HEK293T (cell line): ENCODE measurements around the gene HOXD3.

Experiments
- CTCF ChIA-PET: fragments of 350-600 bp; formaldehyde crosslinking; extraction: SDS; loops from one replicate; lab custom pipeline; 2021; ENCODE audit warnings: antibody characterized with exemption, inconsistent platforms; lab: Yijun Ruan, JAX
- POLR2A ChIA-PET: fragments of 350-600 bp; formaldehyde crosslinking; extraction: SDS; loops from one replicate; lab custom pipeline; 2020; ENCODE audit warnings: antibody characterized with exemption, inconsistent platforms; lab: Yijun Ruan, JAX
- DNase-seq: peaks from one replicate; pipeline ENCODE4 v3.0.0; 2012; ENCODE audit warnings: mixed read lengths; ENCODE audit errors: extremely low spot score
- ARNT ChIP-seq: fragments of 450-650 bp; IDR thresholded peaks from 2 replicates; pipeline ENCODE4 v1.6.1; 2017; ENCODE audit warnings: mild to moderate bottlenecking
- BHLHE40 ChIP-seq: fragments of 450-650 bp; IDR thresholded peaks from 2 replicates; pipeline ENCODE4 v1.6.1; 2016; ENCODE audit warnings: mild to moderate bottlenecking, moderate library complexity, borderline replicate concordance
- CTBP1 ChIP-seq: fragments of 450-650 bp; IDR thresholded peaks from 2 replicates; pipeline ENCODE4 v1.6.1; 2016; ENCODE audit warnings: borderline replicate concordance
- ELF4 ChIP-seq: fragments of 450-650 bp; IDR thresholded peaks from 2 replicates; pipeline ENCODE4 v1.6.1; 2017; ENCODE audit warnings: antibody characterized with exemption
- FOXA1 ChIP-seq: fragments of 450-650 bp; IDR thresholded peaks from 2 replicates; pipeline ENCODE4 v1.6.1; 2016; ENCODE audit warnings: mild to moderate bottlenecking
- FOXK2 ChIP-seq: fragments of 450-650 bp; IDR thresholded peaks from 2 replicates; pipeline ENCODE4 v1.6.1; 2016; ENCODE audit warnings: mild to moderate bottlenecking
- FOXM1 ChIP-seq: fragments of 450-650 bp; IDR thresholded peaks from 2 replicates; pipeline ENCODE4 v1.6.1; 2017; ENCODE audit warnings: mild to moderate bottlenecking, borderline replicate concordance
- HDGF ChIP-seq: fragments of 450-650 bp; IDR thresholded peaks from 2 replicates; pipeline ENCODE4 v1.6.1; 2017; ENCODE audit warnings: antibody characterized with exemption, borderline replicate concordance
- L3MBTL2 ChIP-seq: fragments of 450-650 bp; conservative IDR thresholded peaks from 2 replicates; pipeline ENCODE4 v1.6.1; 2016; ENCODE audit warnings: mild to moderate bottlenecking
- LEF1 ChIP-seq: fragments of 450-650 bp; IDR thresholded peaks from 2 replicates; pipeline ENCODE4 v1.6.1; 2017; ENCODE audit warnings: mild to moderate bottlenecking, borderline replicate concordance
- NFRKB ChIP-seq: fragments of 450-650 bp; IDR thresholded peaks from 2 replicates; pipeline ENCODE4 v1.6.1; 2016; ENCODE audit warnings: mild to moderate bottlenecking, moderate library complexity
- SP1 ChIP-seq: fragments of 450-650 bp; IDR thresholded peaks from 2 replicates; pipeline ENCODE4 v1.6.1; 2017
- SUZ12 ChIP-seq: fragments of 450-650 bp; IDR thresholded peaks from 2 replicates; pipeline ENCODE4 v1.6.1; 2016; ENCODE audit warnings: mild to moderate bottlenecking
- TARDBP ChIP-seq: fragments of 450-650 bp; IDR thresholded peaks from 2 replicates; pipeline ENCODE4 v1.6.1; 2016
- ZNF384 ChIP-seq: fragments of 450-650 bp; IDR thresholded peaks from 2 replicates; pipeline ENCODE4 v1.6.1; 2016
- TF ChIP-seq, protein P1 (sequence below): fragments of 450-650 bp; IDR thresholded peaks from 2 replicates; pipeline ENCODE4 v1.6.1; 2016

HOXD3 gene

DNA sequence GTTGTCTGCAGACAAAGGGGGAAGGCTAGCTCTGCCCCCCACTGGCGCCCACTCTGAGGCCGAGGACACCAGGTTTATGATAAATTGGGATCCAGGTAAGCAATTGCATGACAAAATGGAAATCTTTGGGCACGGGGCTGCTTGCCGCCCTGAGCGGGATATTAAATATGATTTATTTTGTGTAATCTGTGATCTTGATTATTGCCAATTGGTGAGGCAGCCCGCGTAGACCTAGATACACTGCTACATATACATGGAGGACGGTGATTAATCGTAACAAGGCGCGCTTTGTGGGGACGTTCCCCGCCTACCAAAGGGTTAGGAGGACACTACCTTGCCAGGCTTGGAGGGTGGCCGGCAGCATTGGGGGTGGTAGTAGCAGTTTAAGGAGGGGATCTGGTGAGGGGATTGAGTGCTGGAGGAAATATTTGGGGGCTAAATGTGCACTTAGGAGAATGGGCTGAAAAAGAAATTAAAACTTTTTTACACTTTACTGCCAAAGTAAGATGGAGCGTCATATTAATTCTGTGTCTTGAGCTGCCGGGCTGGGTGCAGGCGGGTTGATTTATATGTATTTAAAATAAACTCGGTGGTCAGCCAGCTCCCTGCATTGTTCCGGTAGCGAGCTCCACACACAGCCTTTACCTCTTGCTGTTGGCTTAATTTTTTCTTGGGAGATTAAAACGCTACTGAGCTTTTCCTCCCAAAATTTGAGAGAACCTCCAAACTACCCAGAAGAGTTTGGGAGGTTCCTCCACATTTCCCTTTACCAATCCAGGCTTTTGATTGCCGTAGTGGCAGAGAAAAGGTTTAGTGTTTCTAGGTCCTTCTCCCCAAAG lies 4.1 kb downstream of the HOXD3 start:
- POLR2A ChIA-PET, result interaction anchor here (1.4 kb wide), 1 partner anchor 8 kb away, joined by 3 read pairs; no protein-coding TSS in a partner anchor
- no peak for DNase-seq
- no peak for TF ChIP-seq CTBP1
- TF ChIP-seq ZNF384, result no peak
- TF ChIP-seq L3MBTL2, result no peak
- TF ChIP-seq SP1, result no peak
- TF ChIP-seq, protein P1, sequence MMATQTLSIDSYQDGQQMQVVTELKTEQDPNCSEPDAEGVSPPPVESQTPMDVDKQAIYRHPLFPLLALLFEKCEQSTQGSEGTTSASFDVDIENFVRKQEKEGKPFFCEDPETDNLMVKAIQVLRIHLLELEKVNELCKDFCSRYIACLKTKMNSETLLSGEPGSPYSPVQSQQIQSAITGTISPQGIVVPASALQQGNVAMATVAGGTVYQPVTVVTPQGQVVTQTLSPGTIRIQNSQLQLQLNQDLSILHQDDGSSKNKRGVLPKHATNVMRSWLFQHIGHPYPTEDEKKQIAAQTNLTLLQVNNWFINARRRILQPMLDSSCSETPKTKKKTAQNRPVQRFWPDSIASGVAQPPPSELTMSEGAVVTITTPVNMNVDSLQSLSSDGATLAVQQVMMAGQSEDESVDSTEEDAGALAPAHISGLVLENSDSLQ, result no peak
- TF ChIP-seq LEF1, result no peak
- TF ChIP-seq ARNT, result no peak
- no peak for TF ChIP-seq NFRKB
- TF ChIP-seq HDGF, result no peak
- TF ChIP-seq SUZ12, result no peak
- no peak for TF ChIP-seq TARDBP
- TF ChIP-seq FOXK2, result no peak
- no peak for TF ChIP-seq FOXM1
- TF ChIP-seq BHLHE40, result no peak
- TF ChIP-seq FOXA1, result no peak
- no peak for TF ChIP-seq ELF4
- CTCF ChIA-PET, result interaction anchor here (1.4 kb wide), 1 partner anchor 12 kb away, joined by 3 read pairs; no protein-coding TSS in a partner anchor

DNA sequence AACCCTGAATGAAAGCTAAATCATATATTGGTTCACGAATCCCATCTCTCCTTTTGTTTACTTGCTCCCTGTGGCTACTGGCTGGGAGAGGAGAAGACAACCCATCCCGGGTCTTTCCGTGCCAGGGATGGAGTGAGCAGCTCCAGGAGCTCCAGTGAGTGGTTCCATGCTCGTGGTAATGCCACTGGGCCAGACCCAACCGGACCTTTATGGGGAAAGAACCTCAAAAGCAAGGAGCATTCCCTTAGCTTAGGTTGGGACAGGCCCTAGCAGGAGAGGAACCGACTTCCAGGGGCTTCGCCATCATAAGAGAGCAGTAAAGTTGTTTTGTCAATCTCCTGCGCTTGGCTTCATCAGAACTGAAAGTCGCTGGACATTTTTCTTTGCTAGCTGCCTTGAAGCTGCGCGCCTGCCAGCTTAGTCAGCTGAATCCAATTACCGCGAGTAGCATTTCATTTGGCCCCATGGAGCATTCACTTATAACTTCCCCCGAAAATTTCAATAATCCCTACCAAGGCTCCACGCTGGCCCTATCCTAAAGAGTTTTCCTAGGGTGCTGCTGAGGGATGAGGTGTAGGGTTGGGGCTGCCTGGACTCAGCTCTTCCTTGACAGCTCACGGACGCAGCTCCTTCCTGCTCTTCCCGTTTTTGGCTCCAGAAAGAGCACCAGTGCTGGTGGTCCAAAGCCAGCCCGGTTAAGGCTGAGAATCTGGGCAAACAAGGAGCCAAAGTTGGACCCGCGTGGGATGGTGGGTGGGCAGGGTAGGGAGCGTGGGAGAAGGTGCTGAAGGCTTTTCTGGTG lies 4.9 kb downstream of the HOXD3 start:
- DNase-seq, result no peak
- POLR2A ChIA-PET, result no interaction called here
- CTCF ChIA-PET, result interaction anchor here (1.1 to 1.4 kb wide), 3 partner anchors 11 to 492 kb away, joined by 3 to 4 read pairs (median 3); no protein-coding TSS in a partner anchor
- TF ChIP-seq L3MBTL2, result no peak
- no peak for TF ChIP-seq SP1
- TF ChIP-seq FOXM1, result no peak
- TF ChIP-seq HDGF, result no peak
- TF ChIP-seq NFRKB, result no peak
- TF ChIP-seq ARNT, result no peak

DNA sequence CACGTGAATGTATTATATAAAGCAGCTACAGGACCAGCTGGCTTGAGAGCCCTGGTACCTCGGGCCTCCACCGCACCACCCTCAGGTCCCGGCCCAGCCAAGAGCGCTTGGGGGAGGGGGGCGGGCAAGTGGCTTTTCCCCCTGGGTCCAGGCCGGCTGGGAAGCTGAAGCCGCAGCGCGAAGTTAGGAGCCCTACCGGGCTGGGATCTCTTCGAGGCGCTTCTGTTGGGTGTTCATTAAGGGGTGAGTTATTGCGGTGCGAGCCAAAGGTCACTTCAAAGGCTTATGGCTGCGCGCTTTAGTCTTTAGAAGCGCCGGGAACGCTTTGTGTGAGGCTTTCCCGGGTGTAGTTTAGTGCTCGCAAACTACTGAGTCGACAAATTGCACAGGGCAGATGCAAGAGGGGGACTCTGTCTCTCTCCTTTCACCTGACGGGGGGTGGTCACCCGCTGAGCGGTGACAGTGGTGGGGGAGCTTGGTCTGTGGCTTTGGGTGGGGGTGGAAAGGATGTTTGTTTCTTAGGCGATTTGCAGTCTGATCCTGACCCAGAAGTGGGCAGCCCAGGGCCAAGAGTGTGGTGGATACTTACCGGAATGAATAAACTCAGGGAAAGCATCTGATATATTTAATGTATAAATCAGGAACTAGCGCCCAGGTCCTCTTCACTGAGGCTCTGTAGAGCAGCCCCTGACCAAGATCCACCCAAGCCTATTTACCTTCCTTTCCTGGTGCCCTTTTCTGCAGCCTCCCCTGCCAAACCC lies 6.0 kb downstream of the HOXD3 start:
- ChIA-PET POLR2A (no interaction called here), CTCF (interaction anchor here (0.9 to 1.1 kb wide), 3 partner anchors 16 to 491 kb away, joined by 3 to 4 read pairs (median 3); no protein-coding TSS in a partner anchor)
- DNase-seq, result no peak
- TF ChIP-seq FOXM1 (no peak), SP1 (no peak), NFRKB (no peak), HDGF (no peak), FOXK2 (no peak), ELF4 (no peak)
- TF ChIP-seq, protein P1, result no peak

DNA sequence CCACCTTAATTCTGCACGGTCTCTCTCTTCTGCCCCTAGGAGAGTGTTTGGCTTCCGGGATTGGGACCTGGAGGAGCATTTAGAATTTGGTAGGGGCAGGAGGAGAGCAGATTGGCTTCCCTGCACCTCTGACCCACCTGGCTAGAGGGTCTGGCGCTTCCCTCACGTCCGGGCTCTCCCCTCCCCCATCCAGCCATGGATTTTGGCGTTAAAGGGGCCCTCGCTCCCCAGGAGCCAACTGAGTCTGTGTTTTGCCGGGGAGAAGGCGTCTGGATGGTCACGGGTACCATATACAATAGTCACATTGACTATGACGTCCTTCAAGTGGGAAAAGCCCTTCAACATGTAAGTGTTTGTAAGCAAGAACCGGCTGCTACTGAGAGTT lies 6.6 kb downstream of the HOXD3 start:
- no peak for DNase-seq
- CTCF ChIA-PET, result interaction anchor here (0.5 kb wide), 1 partner anchor 89 kb away, joined by 3 read pairs; no protein-coding TSS in a partner anchor
- POLR2A ChIA-PET, result no interaction called here
- TF ChIP-seq ELF4 (no peak), SUZ12 (no peak), HDGF (no peak), BHLHE40 (no peak), SP1 (no peak), CTBP1 (no peak), LEF1 (no peak)
- TF ChIP-seq, protein P1, result no peak

DNA sequence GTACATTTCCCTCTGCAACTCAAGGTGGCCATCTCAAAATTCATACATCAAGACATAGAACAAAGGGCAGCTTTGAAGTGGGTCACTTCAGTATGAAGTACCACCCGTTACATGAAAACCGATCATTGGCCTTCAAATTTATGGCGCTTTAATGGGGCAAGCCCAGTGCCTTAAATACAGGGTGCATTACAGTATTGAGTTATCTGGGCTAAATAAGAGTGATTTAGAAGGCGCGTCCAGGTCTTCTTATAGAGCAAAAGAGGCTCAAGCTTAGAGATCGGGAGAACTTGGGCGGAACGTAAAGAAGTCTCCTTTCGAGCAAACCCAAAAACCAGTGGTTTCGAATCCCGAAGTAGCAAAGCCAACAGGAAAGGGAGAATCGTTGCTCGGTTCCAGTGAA lies 7.1 kb downstream of the HOXD3 start:
- CTCF ChIA-PET, result interaction anchor here (0.5 kb wide), 1 partner anchor 89 kb away, joined by 3 read pairs; no protein-coding TSS in a partner anchor
- POLR2A ChIA-PET, result interaction anchor here (0.9 to 2.6 kb wide), 3 partner anchors 10 to 105 kb away, joined by 3 to 11 read pairs (median 5); partner anchors contain the start of genes HOXD1 and MTX2
- DNase-seq, result no peak
- TF ChIP-seq SP1, result no peak
- no peak for TF ChIP-seq ZNF384
- TF ChIP-seq, protein P1, result no peak
- TF ChIP-seq ELF4, result no peak
- TF ChIP-seq FOXK2, result no peak
